Lung (tissue), 12 donors: ENCODE results near the gene USP32. TPM values are rescaled to one million over a fixed set of nuclear protein-coding genes. Genes with fewer than 3 reads are reported as not detected.

ENCODE experiments used
- ATAC-seq: fragments of 200-7000 bp; cut with Tn5 transposase; one replicate; pipeline ENCODE4 v1.9.1; 2020; ENCODE audit warnings: moderate number of reproducible peaks; ENCODE audit not compliant: insufficient read depth, low FRiP score
- DNase-seq, 3 donors: peaks; one replicate each; pipeline ENCODE4 v3.0.0-alpha.2; 2013 to 2017
- H3K27ac ChIP-seq, 2 donors: one replicate each; pipeline ENCODE4 v1.5.1; 2013; ENCODE audit warnings: mild to moderate bottlenecking in 2 of 2, moderate library complexity in 2 of 2, control low read depth in 1 of 2, inconsistent platforms in 1 of 2, low read depth in 1 of 2, low read length in 1 of 2
- H3K27me3 ChIP-seq, 3 donors: one replicate each; pipeline ENCODE4 v1.5.1; 2013; ENCODE audit warnings: low read length in 2 of 3; ENCODE audit not compliant: control insufficient read depth in 3 of 3, insufficient read depth in 3 of 3
- H3K36me3 ChIP-seq, 4 donors: one replicate each; pipeline ENCODE4 v1.5.1; 2013; ENCODE audit warnings: low read length in 4 of 4, mild to moderate bottlenecking in 1 of 4, moderate library complexity in 1 of 4; ENCODE audit not compliant: control insufficient read depth in 4 of 4, insufficient read depth in 4 of 4
- H3K4me1 ChIP-seq, 5 donors: one replicate each; pipeline ENCODE4 v1.5.1; 2013; ENCODE audit warnings: low read length in 5 of 5, mild to moderate bottlenecking in 2 of 5, moderate library complexity in 1 of 5; ENCODE audit not compliant: control insufficient read depth in 5 of 5, insufficient read depth in 5 of 5
- H3K4me3 ChIP-seq: one replicate; pipeline ENCODE4 v1.5.1; 2013; ENCODE audit warnings: mild to moderate bottlenecking, control low read depth, moderate library complexity
- H3K9ac ChIP-seq, 2 donors: one replicate each; pipeline ENCODE4 v1.5.1; 2013; ENCODE audit warnings: low read length in 2 of 2, control low read depth in 1 of 2; ENCODE audit not compliant: insufficient read depth in 1 of 2
- H3K9me3 ChIP-seq, 4 donors: one replicate each; pipeline ENCODE4 v1.5.1; 2013; ENCODE audit warnings: low read length in 3 of 4, mild to moderate bottlenecking in 1 of 4, moderate library complexity in 1 of 4; ENCODE audit not compliant: control insufficient read depth in 4 of 4, insufficient read depth in 3 of 4
- WGBS, 2 donors: extraction: QIAGEN DNeasy Blood & Tissue Kit; methylation state at CpG; one replicate each; pipeline ENCODE4 v1.1.7; 2013; 5-methylcytosine and 5-hydroxymethylcytosine counted together
- polyA plus RNA-seq, 2 donors: library from polyadenylated mRNA; stranded (reverse); fragments of 200-250 nt; gene quantifications; one replicate each; pipeline ENCODE4 v1.2.1, GENCODE V29; 2013
- total RNA-seq, 2 donors: library from RNA; depleted of rRNA in 1 of 2; stranded (reverse); fragments of >200 nt in 1 of 2; gene quantifications; one replicate each; pipeline ENCODE4 v1.2.1, GENCODE V29; 2014 to 2021
- TF ChIP-seq, protein P1 (sequence below): IDR thresholded peaks from 2 replicates; pipeline ENCODE4 v1.5.1; 2012; ENCODE audit warnings: mild to moderate bottlenecking; ENCODE audit errors: control extremely low read depth, extremely low read depth
- donor health status: control.
- donor health status: control.
- donor health status: Bipolar disorder and iron deficiency.
- donor health status: healthy.
- donor health status: DM: yes; HTN: yes; CAD: no.

Gene USP32
- total and polyA plus RNA-seq, 4 donors, result 18.2 to 96.6 (median 51.1) TPM

DNA sequence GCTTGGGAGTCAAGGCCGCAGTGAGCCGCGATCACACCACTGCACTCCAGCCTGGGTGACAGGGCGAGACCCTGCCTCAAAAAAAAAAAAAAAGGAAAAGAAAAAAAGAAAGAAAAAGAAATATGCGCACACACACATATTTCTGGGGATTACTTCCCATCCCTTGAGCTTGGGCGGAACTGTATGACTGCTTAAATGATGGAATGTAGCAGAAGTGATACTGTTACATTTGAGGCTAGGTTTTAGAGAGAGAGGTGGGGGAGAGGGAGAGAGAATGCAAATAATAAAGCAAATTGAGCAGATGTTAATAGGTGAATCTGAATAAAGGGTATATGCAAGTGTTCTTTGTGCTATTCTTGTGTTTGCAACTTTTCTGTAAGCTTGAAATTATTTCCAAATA, 12.0 kb upstream of the USP32 start:
- H3K36me3 ChIP-seq, result no peaks in the 10 kb centered on the region
- no peak overlapping the region for H3K9ac ChIP-seq
- H3K4me1 ChIP-seq, result no peaks in the 10 kb centered on the region
- DNase-seq (no peak), ATAC-seq (no peak)
- no peaks in the 10 kb centered on the region for H3K9me3 ChIP-seq
- TF ChIP-seq, protein P1, sequence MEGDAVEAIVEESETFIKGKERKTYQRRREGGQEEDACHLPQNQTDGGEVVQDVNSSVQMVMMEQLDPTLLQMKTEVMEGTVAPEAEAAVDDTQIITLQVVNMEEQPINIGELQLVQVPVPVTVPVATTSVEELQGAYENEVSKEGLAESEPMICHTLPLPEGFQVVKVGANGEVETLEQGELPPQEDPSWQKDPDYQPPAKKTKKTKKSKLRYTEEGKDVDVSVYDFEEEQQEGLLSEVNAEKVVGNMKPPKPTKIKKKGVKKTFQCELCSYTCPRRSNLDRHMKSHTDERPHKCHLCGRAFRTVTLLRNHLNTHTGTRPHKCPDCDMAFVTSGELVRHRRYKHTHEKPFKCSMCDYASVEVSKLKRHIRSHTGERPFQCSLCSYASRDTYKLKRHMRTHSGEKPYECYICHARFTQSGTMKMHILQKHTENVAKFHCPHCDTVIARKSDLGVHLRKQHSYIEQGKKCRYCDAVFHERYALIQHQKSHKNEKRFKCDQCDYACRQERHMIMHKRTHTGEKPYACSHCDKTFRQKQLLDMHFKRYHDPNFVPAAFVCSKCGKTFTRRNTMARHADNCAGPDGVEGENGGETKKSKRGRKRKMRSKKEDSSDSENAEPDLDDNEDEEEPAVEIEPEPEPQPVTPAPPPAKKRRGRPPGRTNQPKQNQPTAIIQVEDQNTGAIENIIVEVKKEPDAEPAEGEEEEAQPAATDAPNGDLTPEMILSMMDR, result no peak
- H3K27me3 ChIP-seq, result no peaks in the 10 kb centered on the region
- no peak overlapping the region for H3K4me3 ChIP-seq
- 89 to 90% methylated on average over 6 of the region's 6 CpGs for WGBS, 2 donors
- no peak overlapping the region for H3K27ac ChIP-seq

DNA sequence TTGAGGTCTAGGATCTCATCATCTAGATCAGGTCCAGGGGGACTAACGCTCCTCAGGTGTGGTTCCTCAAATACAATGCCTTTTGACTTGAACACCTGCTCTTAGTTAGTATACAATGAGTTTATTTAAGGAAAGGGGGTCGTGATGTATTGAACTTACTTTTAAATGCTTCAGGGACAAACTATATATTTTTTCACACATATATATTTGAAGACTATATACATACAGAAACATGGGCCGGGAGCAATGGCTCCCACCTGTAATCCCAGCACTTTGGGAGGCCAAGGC, 11.5 kb upstream of the USP32 start:
- ATAC-seq (no peak), DNase-seq (no peak)
- whole genome bisulfite sequencing, 2 donors, result 84 to 93% methylated on average over 3 of the region's 3 CpGs
- H3K36me3 ChIP-seq, result no peaks in the 10 kb centered on the region
- no peaks in the 10 kb centered on the region for H3K9me3 ChIP-seq
- H3K27ac ChIP-seq, result no peak overlapping the region
- H3K4me3 ChIP-seq, result no peak overlapping the region
- H3K4me1 ChIP-seq, result no peaks in the 10 kb centered on the region
- TF ChIP-seq, protein P1, result no peak
- no peaks in the 10 kb centered on the region for H3K27me3 ChIP-seq
- no peak overlapping the region for H3K9ac ChIP-seq

DNA sequence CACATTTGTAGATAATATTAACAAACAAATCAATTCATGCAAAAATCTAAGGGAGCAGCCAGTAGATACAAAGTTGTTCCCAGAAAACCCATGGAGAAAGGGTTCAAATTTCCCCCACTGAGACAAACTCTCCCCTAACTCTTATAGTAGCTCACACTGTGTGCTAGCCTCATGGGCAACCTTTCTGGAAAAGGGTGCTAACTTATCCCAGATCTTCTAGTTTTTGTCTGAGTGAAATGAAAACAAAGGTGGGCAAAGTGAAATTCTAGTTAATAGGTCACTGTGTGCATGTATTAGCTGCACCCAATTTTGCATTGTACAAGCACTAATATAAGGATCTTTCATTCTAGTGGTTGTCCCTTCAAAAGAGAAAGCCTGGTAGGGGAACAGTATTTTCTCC, 9.9 kb upstream of the USP32 start:
- TF ChIP-seq, protein P1, result no peak
- DNase-seq (no peak), ATAC-seq (no peak)
- H3K4me1 ChIP-seq, result no peaks in the 10 kb centered on the region
- no peak overlapping the region for H3K27ac ChIP-seq
- H3K9me3 ChIP-seq, result no peaks in the 10 kb centered on the region
- H3K4me3 ChIP-seq, result no peak overlapping the region
- no peak overlapping the region for H3K9ac ChIP-seq
- H3K36me3 ChIP-seq, result no peaks in the 10 kb centered on the region
- no peaks in the 10 kb centered on the region for H3K27me3 ChIP-seq

DNA sequence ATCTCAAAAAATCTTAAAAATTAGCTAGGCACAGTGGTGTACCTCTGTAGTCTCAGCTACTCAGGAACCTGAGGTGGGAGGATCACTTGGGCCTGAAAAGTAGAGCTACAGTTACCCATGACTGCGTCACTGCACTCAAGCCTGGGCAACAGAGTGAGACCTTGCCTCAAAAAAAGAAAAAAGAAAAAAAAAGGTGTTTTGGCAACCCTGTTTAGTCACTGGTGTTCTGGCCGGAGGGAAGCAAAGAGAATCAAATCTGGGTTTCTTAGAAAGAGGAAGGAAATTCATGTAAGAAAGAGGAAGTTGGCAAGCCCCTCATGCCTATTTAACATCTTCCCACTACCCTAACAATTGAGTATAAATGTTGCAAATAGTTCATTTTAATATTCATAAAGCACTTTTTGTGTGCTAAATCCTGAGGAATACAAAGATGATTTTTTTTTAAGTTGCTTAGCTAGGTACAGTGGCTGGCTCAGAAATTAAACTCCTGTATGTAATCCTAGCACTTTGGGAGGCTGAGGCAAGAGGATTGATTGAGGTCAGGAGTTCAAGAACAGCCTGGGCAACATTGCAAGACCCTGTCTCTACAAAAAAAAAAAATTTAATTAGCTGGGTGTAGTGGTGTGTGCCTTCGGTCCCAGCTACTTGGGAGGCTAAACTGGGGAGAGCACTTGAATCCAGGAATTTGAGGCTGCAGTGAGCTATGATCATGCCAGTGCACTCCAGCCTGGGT, 6.5 kb upstream of the USP32 start:
- DNase-seq (no peak), ATAC-seq (no peak)
- H3K4me3 ChIP-seq, result no peak overlapping the region
- H3K27ac ChIP-seq, result peak overlapping the region in 1 of 2 donors; percentile 56
- no peaks in the 10 kb centered on the region for H3K27me3 ChIP-seq
- TF ChIP-seq, protein P1, result no peak
- no peaks in the 10 kb centered on the region for H3K36me3 ChIP-seq
- 30 to 63% methylated on average over 3 of the region's 3 CpGs for WGBS, 2 donors
- H3K4me1 ChIP-seq, result peaks cover 0 to under 1% (median 0%) of the 10 kb centered on the region in 5 donors
- H3K9me3 ChIP-seq, result no peaks in the 10 kb centered on the region
- H3K9ac ChIP-seq, result no peak overlapping the region
